GM19452 (cell line): ENCODE measurements around the gene NHLRC2.
"Not testable (repeated sequence)": the region's sequence is repeated elsewhere in the genome, so short reads cannot be mapped to it uniquely, and the experiment has no call there.

Experiments
- ATAC-seq: cut with Tn5 transposase; IDR thresholded peaks from one replicate; pipeline ENCODE4 v1.9.1; 2021; ENCODE audit not compliant: unreplicated experiment

The NHLRC2 gene, protein sequence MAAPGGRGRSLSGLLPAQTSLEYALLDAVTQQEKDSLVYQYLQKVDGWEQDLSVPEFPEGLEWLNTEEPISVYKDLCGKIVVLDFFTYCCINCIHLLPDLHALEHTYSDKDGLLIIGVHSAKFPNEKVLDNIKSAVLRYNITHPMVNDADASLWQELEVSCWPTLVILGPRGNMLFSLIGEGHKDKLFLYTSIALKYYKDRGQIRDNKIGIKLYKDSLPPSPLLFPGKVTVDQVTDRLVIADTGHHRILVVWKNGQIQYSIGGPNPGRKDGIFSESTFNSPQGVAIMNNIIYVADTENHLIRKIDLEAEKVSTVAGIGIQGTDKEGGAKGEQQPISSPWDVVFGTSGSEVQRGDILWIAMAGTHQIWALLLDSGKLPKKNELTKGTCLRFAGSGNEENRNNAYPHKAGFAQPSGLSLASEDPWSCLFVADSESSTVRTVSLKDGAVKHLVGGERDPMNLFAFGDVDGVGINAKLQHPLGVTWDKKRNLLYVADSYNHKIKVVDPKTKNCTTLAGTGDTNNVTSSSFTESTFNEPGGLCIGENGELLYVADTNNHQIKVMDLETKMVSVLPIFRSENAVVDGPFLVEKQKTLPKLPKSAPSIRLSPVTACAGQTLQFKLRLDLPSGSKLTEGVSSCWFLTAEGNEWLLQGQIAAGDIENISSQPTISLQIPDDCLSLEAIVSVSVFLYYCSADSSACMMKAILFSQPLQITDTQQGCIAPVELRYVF

DNA sequence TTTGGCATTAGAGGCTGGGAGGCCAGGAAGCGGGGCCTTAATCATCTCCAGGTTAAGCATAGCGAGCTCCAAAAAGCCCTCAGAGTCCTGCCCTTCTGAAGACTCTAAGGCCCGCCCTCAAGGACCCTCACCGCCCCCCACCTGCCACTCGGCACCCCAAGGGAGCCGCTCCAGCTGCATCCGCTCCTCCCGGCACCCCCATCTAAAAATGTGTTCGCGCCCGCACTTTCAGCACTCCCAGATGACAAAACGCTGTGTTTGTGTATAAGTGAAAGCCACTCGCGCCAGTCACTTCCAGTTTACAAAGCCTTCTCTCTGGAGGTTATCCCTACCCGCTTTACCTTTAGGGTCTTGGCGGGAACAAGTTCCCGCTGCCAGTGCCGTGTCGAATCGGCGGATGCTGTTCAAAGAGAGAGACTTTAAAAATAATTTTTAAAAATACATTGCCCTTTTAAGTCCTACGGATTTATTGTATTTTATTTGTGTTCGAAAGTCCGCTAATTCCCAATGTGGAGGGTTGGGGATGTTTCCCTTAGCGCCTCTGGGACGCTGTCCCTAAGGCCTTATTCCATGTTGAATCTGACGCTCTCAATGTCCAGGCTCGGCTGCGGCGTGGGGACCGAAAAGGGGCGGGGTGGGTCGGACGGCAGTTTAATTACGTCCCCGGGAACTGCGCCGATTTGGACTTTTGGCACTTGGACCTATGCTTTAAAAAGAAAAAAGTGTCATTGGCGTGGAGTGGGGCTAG, at the start of gene NHLRC2, which contains the start of gene DCLRE1A:
NHLRC2 (plus strand) TSS at position 649 of the 748 bp plus-strand sequence. CDS start 212 bp downstream, outside the sequence.
DCLRE1A (minus strand) TSS at position 70 of the 748 bp plus-strand sequence. CDS start 900 bp downstream, outside the sequence.
- peak; percentile 43 for ATAC-seq

DNA sequence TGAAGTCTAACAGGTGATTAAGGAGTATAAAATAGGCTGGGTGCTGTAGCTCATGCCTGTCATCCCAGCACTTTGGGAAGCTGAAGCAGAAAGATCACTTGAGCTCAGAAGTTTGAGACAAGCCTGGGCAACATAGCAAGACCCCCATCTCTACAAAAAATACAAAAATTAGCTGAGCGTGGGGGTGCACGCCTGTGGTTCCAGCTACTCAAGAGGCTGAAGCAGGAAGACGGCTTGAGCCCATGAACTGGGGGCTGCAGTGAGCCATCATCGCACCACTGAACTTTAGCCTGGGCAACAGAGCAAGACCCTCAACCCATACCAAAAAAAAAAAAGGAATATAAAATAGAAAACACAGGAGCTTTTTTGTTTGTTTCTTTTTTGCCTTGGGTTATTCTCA, 48.0 kb upstream of the NHLRC2 start:
- ATAC-seq, result no peak

DNA sequence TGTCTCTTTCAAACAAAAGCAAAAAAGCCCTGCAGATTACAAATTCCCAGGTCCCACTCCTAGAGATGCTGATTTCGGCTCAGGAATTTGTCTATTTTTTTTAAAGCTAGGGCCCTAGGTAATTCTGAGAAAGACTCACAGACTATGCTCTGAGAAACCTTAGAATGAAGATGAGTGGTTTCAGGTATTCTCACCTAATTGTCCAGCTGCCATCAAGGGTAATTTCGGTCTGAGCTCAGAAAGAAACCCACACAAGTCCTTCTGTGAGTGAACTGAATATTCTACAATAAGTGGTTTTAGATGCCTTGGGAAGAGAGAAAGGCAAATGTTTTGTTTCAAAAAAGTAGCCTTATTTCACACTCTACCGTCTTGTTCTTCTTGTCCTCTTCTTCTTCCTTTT, 46.3 kb upstream of the NHLRC2 start:
- no peak for ATAC-seq

DNA sequence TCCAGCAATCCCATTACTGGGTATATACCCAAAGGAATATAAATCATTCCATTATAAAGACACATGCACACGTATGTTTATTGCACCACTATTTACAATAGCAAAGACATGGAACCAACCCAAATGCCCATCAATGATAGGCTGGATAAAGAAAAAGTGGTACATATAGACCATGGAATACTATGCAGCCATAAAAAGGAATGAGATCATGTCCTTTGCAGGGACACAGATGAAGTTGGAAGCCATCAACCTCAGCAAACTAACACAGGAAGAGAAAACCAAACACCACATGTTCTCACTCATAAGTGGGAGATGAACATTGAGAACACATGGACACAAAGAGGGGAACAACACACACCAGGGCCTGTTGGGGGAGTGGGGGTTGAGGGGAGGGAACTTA, 39.8 kb upstream of the NHLRC2 start:
- not testable (repeated sequence) for ATAC-seq

DNA sequence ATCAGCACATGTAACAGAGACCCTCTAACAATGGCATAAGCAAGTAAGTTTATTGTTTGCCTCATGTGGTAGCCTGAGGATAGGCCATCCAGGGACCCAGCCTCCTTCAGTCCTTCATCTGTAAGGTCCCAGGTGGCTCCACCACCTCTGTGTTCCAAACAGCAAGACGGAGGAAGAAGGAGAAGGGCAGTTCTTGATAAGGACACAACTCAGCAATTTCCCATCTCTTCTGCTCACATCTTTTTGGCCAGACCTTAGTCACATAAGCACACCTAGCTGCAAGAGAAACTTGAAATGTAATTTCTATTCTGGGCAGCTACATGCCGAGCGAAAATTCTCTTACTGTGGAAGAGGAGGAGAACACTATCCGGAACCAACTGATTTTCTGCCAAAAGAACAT, 34.5 kb upstream of the NHLRC2 start:
- ATAC-seq, result no peak

DNA sequence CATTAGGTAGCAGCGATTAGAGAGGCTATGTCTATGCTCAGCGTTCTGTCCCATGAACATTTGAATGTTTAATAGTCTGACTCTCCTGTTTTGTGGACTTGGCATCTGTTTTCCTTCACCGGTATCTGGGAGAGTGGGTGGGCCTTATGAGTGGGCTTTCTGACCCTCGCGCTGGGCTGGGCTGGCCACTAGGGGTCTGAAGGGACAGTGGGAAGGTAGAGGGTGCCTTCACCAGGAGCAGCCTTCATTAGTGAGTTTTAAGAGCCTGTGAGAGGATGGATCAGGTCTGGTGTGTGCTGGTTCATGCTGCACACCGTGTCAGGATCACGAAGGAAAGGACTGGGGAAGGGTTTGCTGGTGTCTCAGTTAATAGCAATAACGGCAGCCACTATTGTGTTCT, 34.0 kb upstream of the NHLRC2 start:
- ATAC-seq, result no peak

DNA sequence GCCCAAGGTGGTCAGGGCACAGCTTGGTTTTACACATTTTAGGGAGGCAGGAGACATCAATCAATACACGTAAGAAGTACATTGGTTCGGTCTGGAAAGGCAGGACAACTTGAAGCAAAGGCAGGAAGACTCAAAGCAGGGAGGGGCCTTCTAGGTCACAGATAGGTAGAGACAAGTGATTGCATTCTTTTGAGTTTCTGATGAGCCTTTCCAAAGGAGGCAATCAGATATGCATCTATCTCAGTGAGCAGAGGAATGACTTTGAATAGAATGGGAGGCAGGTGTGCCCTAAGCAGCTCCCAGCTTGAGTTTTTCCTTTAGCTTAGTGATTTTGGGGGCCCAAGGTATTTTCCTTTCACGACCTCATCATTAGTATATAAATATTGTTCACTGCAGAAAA, 33.2 kb upstream of the NHLRC2 start:
- not testable (repeated sequence) for ATAC-seq

DNA sequence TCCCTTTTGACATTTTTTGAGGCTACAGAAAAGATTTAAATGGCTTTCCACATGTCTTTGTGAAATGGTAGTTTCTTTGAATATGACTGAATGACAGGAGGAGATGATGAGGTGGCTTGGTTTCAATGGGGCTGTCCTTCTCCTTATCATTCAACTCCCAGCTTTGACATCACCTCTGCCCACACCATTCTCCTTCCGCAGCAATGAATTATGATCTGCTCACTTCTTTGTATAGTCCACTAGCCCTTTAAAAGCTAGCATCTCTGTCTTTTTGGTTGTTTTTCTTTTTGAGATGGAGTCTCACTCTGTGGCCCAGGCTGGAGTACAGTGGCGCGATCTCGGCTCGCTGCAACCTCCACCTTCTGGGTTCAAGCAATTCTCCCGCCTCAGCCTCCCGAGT, 32.3 kb upstream of the NHLRC2 start:
- ATAC-seq, result no peak

DNA sequence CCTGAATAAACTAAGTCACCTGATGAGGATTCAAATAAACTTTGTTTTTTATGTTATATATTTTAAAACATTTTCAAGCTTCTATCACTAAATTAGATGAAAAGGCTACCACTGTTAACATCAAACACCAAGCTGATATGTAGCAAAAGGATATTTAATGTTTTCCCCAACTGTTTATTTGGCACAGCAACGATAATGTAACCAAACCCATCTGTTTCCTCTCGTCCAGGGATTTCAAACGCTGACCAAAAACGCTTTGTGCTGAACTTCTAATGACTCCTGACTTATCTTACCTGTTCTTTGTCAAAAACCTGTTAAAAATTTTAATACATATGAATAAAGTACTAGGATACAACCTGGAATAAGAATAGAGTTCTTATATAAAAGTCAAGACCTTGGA, 31.1 kb upstream of the NHLRC2 start:
- no peak for ATAC-seq

DNA sequence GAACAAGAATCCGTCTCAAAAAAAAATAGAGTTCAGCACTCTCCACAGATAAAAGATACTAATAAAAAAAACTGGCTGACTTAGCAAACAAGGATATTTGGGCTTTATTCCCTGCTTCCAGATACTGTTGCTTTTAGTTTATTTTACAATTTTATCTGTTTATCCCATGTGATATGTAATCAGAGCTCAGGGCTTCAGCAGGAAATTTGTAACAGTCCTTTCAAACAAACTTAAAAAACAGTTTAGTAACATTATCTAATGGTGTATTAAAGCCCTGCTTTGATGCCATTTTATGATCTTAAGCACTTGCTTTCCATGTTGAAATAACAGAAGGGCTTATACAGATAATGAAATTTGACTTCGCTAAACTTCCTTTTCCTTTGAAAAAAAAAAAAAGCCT, 28.7 kb upstream of the NHLRC2 start:
- no peak for ATAC-seq

DNA sequence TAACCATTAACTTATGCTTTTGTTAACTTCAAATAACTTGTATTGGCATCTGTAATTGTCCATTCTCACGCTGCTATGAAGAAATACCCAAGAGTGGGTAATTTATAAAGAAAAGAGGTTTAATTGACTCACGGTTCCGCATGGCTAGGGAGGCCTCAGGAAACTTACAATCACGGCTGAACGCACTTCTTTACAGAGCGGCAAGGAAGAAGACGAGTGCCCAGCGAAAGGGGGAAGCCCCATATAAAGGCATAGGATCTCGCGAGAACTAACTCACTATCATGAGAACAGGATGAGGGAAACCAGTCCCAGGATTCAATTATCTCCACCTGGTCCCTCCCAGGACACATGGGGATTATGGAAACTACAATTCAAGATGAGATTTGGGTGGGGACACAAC, 25.9 kb upstream of the NHLRC2 start:
- not testable (repeated sequence) for ATAC-seq

DNA sequence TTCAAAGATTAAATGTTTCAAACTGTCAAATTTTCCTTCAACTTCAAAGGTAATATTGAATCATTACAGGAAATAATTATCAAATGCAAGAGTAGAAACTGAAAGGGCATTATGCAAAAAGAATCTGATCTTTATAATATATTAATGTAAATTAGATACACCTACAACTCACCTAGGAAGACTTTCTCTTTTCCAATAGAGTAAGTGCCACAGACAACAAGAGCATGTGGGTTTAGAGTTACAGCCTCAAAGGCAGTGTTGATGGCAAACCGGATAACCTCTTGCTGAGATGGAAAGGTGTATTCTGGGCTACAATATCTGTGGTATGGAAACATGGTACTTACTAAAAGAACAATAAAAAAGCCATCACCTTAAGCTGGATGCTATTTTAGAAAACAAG, 12.3 kb upstream of the NHLRC2 start:
- no peak for ATAC-seq

DNA sequence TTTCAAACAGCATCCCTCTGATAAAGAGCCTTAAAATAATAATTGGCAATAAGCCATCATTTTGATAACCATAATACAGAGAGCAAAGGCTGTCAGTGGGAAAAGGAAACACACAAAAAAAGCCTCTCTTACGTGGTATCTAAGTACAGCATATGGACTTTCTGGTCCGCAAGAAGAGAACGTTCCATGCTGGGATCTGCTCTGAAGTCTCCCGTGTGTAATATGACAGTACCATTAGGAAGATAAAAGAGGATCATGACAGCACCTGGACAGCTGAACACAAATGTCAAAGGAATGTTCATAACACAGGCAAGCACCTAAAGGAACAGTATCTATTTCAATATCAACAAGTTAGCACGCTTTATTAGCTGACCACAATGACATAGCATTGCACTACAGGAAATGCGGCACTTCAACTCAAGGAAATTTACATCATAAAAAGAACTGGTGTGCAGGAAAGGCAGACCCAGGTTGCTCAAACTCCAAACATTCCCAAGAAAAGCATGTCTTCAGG, 10.4 kb upstream of the NHLRC2 start:
- no peak for ATAC-seq

DNA sequence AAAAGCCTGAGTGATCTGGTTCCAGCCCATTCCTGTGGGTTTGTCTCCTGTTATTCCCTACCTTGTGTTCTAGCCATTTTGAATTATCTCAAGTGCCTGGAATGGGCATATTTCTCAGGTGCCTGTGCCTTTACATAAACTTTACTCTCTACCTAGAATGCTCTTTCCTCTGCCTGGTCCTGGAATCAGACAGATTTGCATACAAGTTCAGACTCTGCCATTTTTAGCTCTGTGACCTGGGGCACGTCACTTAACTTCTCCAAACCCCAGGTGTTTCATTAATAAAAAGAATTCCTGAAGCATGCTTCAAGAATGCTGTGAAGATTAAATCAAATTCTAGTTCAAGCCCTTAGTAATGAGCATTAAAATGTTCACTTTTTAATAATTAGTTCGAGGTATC, 8.4 kb upstream of the NHLRC2 start:
- no peak for ATAC-seq

DNA sequence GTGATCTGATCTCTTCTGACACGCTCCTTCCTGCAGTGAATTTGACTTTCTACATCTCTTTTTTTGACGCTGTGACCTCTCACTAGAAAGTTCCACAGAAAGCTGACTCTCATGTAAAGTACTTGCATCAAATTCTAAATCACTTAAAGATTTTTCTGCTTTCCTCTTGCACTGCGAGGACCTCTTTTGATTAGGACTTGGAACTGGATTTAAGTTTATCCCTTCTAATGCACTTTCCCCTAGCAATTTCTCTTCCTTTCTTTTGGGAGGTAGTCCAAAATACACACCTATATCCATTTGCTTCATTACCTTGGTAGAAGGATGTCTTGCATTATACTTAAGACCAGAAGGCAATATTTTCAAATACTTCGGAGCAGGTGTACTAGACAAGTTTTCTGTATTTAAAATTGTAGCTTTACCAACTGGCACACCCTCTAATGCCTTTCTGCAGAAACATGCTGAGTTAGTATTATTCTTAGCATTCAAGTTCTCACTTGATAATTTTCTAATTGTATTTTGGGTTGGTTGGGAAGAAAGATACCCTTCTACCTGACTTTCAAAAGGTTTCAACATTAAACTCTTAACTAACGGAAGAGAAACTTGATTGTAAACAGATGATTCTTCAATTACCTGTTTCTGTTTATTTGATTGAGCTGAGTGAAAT, 5.2 kb upstream of the NHLRC2 start:
- ATAC-seq, result no peak

DNA sequence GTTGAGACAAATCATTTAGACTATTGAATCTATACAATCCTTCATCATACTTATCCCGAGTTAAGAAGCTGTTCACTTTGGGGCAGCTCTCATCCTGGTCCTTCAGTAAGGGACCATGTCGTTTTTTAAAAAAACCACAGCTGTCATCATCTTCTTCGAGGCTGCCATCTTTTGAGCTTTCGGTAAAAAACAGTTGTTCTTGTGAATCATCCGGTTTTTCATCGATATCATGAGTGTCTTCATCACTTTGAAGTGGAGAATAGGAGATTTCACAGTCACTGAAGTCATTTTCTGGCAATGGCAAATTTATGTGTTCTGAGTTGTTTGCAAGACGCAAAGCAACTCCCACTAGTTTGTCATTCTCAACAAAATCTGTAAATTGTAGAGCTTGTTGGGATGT, 4.5 kb upstream of the NHLRC2 start:
- no peak for ATAC-seq

DNA sequence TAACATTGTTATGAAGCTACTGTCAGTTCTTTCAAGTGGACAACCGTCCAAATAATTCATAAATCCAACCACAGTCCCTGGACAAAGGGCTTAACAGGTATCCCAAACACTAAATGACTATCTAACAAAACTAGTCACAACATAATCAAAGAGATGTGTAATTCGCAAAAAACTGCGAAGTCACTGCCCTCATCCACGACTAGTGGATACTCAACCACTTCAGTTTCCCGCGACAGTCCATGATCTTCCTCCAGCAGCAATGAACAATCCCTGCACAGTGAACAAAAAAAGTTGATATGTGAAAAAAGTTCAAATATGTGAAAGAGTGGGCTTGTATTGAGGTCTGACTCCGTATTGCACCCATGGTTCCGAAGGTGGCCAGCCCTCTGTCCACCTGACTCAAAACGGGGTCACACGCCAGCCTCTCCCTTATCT, 866 bp upstream of the NHLRC2 start:
- no peak for ATAC-seq

DNA sequence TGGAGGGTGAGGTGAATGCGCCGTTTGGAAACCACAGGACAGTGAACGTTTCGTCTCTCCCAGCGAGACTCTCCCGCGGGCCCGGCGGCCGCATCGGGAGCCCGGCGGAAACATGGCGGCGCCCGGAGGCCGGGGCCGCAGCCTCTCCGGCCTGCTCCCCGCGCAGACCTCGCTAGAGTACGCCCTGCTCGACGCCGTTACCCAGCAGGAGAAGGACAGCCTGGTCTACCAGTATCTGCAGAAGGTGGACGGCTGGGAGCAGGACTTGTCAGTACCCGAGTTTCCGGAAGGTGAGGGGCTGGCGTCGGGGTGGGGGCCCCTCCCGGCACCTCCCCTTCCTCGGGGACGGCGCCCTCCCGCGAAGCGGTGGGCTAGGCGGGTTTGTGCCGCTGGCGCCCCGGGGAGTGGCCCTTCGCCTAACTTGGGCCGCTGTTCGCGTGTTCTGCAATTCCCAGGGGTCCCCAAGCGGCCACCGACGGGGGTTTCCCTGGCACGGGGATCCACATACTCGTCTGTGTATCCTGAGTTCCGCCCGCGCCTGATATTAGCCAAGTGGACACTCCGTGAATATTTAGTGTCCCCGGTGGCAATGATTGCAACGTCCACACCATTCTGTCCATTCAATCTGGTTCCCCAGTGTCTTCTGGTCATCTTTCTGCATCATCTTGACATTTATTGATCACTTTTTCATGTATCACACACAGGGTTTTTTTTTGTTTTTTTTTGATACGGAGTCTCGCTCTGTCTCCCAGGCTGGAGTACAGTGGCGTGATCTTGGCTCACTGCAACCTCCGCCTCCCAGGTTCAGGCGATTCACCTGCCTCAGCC, 514 bp downstream of the NHLRC2 start:
- ATAC-seq, result peak; percentile 31

DNA sequence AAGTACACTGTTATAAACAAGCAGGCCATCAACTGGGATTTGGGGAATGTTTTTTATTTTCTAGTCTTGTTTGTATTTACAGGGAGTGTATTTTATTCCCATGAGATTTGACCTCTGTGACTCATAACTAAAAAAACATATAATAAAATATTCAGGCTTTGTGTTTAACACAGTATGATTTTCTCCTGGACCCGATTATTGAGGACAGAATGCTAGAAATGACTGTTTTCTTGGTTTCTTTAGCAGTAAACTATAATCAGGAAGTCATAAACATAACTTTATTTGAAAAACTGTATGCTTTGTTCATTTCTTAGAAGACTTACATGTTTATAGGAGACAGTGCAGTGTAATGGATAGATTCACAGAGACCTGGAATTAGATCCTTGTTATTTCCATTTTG, 2.1 kb downstream of the NHLRC2 start:
- no peak for ATAC-seq

DNA sequence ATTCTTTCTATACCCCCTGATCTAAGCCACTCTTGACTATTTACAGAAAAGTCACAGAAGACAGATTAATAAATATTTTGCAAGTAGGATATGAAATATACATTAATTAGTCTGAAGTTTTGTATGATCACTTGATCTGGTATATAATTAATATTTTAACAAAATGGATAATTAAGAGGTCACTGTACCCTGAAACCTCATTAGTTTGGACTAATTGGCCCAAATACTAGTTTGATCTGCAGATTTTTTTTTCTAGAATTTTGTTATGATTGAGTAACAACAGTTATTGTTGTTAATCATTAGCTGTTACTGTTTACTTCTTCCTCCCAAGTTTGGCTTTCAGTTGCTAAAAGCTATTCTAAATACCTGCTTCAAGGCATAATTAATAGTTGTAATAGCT, 2.7 kb downstream of the NHLRC2 start:
- ATAC-seq, result no peak
